GM19324 (cell line): Measurements from ENCODE around the gene RTP5.

ENCODE experiments used
- ATAC-seq: cut with Tn5 transposase; IDR thresholded peaks from one replicate; pipeline ENCODE4 v1.9.1; 2021; ENCODE audit warnings: mild to moderate bottlenecking, moderate library complexity; ENCODE audit not compliant: unreplicated experiment, low FRiP score

RTP5 gene

DNA sequence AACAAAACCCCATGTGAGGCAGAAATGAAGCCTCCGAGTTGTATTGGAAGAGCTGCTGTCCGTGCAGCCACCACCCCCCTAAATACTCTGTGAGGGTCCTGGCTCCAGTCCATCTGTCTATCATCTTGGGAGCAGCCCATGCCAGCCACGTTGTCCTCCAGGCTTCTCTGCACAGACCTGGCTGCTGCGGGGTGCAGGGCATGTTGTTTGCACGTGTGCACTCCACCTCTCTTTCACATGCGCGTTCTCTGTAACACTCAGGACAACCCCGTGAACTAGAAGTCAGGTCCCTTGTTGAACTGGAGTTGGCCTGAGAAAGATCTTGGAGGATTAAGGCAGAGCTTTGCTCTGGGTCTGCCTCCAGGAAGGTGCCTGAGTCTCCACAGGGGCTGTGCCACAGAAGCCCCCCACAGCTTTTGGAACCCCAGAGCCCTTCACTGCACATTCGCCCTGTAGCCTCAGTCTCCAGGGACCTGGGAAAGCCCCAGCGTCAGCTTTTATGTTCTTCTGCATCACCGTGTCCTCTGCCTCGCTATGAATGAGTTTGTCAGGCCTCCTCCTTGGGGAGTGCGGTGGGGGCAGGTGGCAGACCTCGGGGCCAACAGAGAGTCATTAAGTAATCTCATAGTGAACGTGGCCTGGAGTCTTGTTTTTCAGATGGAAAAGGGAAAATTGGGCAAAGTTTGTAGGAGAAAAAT is 16.6 kb downstream of the RTP5 start:
- ATAC-seq: no peak

DNA sequence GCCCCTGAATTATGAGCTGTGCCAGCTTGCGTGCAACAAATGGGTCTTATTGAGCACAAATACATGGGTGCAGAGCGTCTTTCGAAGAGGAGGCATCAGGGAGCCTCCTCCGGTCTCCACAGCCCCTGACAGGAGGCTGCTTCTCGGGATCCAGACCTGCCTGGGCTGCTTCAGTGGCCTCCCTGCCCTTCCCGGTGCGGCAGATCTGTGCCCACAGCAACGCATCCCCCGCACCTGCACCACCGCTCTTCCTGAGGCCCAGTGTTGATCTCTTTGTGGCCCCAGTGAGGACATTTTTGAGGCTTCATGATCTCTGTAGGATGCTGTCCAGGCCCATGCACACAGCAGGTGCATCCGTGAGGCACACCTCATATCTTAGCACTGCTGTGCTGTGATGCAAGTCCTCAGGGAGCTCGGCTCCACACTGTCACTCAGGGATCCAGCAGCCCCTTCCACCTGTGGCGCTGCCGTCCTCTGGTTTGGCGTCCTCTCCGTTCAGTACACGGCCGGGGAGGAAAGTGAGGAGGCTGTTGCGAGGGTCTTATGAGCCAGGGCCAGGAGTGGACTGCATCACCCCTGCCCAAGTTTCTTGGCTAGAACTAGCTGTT is 17.4 kb downstream of the RTP5 start:
- no peak for ATAC-seq

DNA sequence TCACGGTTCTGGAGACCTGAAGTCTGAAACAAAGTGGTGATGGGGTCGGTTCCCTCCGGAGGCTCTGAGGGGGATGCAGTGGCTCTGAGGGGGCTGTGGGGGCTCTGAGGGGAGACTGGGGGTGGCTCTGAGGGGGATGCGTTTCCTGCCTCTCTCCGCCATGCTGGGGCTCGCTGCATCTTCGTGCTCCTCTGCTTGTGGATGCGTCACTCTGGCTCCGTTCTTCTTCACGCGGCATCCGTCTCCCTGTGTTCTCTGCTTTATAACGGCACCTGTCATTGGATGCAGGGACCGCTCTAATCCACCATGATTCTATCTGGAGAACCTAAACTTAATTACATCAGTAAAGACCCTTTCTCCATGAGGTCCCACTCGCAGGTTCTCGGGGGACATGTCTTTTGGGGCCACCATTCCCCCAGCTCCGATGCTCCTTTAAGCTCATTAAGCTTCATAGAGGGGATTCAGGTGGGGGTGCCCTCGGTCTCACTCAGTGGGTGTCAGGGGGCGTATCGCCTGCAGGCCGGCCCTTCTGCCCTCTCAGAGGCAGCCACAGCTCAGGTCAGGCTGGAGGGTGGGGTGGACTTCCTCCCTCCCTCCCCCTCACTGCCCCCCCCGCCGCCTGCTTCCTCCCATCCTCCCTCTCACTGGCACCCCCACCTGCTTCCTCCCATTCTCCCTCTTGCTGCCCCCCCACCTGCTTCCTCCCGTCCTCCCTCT is 18.4 kb downstream of the RTP5 start:
- ATAC-seq: no peak

DNA sequence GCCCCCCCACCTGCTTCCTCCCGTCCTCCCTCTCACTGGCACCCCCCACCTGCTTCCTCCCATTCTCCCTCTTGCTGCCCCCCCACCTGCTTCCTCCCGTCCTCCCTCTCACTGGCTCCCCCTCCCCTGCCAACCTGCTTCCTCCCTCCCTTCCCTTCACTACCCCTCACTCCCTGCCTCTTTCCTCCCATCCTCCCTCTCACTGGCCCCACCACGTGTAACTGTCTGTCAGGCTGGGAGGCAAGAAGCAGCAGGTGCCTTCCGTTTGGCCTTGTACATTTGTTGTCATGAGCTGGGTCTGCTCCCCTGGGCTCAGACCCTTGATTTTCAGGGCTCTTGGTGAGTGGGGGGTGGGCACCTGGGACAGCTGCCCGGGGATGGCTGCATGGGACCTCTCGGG is 19.1 kb downstream of the RTP5 start:
- no peak for ATAC-seq

DNA sequence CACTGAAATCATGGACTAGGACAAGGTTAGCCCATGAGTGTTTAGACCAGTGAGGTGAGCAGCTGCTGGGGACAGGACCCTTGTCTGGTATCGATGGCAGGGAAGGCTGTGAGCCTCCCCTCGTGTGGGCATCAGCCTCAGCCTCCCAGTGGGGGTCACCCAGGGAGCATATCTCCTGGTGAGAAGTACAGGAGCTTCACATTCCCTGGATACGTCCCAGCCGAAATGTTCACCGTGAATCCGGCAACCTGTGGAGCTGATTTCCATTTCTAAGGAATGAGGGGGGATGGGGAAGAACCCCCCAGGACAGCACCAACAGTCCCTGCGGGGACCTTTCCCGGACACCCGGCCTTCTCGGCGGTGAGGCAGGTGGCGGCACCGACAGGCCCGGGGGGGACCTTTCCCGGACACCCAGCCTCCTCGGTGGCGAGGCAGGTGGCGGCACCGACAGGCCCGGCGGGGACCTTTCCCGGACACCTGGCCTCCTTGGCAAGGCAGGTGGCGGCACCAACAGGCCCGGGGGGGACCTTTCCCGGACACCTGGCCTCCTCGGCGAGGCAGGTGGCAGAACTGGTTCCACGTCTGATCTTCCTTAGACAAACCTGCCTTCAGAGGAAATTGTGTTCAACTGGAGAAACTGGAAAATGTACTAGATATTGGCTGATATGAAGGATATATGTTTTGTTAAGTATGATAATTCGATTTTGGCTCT is 21.2 kb downstream of the RTP5 start:
- no peak for ATAC-seq

DNA sequence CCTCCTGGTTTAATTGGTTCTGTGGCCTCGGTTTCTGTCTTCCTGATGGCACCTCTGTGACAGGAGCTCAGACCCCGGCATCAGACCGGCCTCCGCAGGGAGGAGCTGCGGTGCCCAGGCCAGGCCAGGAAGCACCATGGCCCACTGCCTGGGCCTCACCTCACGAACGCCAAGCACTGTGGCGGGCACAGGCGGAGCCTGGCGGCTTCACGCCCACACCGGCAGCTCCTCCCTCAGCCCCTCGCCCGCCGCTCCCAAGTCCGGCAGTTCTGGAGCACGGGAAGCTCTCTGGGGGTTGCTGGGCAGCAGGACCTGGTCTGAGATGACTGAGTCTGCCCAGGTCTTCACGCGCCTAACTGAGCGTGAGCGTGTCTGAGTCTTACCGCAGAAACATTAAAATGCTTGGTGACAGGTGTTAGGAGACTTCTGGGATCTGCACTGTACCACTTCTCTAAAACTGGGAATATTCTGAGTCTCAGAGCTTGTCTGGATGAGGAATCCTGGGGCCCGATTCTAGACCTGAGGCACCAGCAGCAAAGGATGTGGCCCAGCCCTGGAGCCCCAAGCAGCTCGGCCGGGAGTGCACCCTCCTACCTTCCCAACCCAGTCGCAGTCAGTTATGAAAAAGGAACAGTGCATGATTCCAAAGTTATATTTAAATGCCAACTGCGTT is 21.9 kb downstream of the RTP5 start:
- ATAC-seq: no peak

DNA sequence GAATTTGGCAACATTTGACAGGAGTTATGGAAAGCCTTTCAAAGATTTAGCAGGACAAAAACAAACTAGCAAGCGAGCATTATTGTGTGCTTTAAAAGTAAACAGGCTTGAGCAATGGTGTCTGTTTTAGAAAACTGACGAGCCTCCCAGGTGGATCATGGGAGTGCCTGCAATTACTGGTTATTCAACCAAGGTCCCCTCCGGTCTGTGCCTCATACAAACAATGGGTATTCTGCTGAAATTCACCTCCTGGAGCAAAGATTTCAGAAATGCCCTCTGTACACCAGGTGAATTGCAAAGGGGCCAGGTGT is 22.4 kb downstream of the RTP5 start:
- no peak for ATAC-seq

DNA sequence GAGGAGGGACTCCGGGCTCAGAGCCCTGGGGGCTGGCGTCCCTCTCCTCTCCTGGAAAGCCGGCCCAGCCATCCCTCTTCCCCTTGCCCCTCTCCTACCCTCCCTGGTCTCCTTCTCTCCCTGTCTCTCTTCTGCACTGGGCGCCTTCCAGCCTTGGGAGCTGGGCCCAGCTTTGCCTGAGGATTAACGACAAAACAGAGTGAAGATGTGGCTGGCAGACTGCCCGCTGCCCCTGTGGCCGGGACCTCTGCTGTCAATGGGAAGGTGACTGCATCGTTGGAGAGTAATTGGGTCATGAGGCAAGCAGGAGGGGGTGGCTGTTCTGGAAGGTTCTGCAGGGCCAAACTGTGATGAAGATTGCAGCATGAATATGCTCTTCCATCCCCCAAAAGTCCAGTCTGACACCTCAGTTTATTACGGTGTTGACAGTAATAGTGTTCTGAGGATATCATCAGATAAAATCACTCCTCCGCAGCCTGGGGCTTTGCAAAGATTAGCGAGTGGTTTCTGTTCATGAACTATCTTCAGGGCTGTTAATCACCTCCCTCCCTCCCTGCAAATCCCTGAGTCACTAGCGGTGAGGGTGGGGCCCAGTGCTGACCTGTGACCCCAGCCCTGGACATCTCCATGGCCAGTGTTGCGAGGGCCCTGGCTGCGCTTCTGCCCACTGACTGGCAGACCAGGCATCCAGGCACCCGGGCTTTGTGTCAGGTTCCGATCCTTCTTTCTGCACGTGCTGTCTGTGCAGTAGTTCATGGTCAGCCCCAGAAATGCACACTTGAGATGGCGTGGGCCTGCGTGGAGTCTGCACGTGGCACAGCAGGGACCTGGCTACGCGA is 23.0 kb downstream of the RTP5 start:
- ATAC-seq: no peak

DNA sequence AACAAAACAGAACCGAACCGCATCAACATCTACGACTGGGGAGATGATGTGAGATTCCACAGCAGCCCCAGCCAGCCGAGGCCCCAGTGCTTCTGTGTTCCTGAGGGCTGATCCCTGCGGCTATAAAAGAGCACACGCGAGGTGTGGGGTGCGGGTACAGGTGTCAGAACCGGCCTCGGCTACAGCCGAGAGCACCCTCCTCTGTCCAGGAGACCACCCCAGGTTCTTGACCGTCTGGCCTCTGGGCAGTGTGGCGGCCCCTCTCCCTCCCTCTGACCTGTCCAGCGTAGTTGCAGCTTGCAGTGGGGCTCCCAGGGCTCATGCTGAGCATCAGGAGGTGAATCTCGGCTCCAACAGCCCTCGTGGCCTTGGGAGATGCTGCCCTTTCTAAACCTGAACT is 23.7 kb downstream of the RTP5 start:
- ATAC-seq: no peak

DNA sequence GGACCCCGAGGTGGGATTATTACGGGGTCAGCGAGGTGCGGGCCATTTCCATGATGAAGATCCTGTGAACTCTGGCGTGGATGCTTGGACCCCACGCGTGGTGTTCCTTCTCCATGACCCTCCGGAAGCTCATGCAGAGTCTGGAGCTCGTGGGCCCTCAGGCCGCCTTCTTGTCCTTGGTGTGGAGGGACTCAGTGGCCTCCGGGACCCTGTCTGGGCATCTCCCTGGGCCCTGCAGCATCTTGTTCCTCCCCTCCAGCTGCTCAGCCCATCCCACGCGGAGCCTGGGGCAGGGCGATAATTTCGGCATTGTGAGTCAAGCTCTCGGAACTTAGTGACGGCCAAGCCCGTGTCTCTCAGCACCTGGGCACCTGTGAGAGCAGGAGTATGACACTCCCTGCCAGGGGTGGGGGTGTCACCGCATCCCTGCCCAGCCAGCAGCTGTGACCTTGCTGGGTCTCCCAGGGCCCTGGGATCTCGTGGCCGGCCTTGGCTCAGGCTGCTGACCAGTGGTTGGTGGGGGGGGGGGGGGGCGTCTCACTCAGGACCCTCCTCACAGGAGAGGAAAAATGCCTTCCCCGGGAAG is 24.6 kb downstream of the RTP5 start:
- ATAC-seq: no peak

DNA sequence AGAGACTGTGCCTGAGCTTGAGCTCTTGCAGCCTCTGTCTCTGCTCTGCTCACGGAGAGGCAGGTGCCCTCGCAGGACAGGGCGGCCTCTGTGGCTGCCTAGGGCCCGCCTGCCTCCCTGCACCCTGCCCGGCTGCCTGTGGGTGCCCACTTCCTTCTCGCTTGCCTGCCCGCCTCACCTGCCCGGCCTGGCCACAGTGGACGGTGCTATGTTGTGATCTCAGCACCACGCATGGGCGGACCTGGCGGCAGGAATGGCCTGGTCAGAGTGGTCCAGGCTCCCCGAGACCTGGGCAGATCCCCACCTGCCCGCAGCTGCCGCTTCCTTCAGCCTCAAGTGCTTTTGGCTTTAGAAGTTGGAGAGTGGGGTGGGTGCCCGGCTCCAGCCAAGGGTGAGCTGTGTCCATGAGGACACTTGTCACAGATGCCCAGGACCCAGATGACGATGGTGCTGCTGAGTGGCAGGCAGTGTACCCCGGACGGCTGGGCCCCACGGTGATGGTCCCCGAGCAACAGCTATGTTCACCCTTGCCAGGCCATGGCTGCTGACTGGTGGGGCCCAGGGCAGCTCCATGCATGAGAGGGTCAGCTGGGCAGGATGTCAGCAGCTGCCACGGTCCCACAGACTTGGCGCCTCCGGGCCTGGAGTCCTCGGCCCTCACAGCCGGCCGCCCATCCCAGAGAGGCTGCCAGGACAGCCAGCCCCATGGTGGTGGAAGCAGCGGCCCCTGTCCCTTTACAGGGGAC is 25.3 kb downstream of the RTP5 start:
- ATAC-seq: no peak

DNA sequence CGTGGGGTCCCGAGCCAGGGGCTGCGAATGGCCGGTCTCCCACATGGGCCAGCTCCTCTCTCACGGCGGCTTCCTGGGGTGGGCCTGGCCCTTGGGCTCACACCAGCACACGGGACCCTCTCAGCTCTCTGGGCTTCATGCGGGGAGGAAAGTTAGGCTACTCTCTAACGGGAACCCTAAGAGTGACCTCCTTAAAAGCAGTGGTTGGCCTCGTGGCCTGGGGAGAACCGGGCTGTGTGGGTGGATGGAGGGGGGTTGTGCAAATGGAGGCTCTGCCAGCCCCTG is 25.8 kb downstream of the RTP5 start:
- no peak for ATAC-seq

DNA sequence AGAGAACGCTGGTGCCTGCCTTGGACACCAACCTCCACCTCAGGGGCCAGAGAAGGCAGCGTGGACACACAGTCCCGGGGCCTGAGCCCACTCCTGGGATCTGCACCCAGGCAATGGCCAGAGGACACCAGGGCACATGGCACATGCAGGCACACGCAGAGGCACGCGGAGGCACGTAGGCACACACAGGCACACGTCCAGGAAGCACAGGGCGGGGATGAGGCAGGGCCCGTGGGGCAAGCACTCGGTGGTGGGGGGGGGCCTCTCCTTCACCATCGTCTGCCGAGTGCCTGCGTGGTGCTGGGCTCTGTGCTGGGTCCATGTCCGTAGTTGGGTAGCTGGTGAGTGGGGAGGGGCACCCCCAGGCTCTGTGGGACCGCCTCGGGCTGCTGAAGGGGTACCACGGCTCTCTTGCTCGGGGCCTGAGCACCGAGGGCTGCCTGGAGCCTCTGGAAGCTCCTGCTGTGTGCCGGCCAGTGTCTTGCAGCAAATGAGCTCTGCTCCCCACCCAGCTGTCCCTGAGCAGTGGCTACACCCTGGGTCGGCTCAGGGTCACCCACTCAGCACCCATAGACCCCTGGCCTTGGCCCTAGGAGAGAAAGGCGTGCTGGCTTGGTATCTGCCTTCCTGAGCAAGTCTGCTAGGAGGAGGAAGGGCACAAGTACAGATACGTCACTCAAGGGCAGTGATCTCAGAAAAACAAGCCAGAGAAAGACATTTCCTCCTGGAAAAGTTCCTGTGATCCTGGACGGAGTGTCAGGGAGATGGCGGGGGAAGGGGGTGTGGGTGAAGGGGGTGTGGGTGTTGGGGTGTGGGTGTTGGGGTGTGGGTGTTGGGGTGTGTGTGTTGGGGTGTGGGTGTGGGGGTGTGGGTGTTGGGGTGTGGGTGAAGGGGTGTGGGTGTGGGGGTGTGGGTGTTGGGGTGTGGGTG is 26.4 kb downstream of the RTP5 start:
- no peak for ATAC-seq

DNA sequence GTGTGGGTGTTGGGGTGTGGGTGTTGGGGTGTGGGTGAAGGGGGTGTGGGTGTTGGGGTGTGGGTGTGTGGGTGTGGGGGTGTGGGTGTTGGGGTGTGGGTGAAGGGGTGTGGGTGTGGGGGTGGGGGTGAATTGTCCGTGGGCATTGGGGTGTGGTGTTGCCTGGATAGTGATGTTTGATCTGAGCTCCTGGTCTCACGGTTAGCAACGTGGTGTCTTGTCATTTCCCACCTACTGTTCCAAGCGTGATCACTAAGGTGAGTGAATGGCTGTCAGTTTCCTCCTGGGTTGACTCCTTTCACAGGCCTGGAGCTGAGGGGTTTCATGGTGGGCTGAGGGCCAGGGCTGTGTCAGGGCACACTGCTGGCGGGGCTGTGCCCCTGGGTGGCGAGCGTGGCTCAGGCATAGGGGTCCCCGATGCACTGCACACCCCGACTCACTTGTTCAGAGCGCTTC is 27.2 kb downstream of the RTP5 start:
- no peak for ATAC-seq

DNA sequence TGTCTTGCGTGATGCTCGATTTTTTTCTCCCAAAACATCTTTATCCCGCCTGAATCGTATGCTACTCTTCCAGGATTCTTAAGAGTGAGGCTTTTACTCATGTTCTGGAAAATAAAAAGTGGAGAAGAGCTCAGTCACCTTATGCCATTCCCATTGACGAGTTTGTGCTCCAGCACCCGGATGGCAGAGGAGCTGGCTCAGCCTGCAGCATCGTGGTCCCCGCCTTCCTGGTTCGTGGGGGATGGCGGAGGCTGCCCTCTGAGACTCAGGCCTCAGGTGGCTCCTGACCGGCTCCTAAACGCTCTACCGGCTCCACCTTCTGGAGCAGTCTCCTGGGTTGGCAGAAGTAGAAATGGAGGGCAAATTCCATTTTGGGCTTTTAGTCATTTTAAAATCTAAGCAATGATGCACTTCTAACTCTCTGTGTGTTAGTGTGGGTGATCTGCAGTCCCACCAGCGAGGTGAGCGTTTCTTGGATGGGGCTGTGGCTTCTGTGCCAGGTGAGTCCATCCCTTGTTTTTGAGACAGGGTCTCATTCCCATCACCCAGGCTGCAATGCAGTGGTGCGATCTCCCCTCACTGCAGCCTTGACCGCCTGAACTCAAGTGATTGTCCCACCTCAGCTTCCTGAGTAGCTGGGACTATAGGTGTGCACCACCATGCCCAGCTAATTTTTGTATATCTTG is 27.8 kb downstream of the RTP5 start:
- no peak for ATAC-seq

DNA sequence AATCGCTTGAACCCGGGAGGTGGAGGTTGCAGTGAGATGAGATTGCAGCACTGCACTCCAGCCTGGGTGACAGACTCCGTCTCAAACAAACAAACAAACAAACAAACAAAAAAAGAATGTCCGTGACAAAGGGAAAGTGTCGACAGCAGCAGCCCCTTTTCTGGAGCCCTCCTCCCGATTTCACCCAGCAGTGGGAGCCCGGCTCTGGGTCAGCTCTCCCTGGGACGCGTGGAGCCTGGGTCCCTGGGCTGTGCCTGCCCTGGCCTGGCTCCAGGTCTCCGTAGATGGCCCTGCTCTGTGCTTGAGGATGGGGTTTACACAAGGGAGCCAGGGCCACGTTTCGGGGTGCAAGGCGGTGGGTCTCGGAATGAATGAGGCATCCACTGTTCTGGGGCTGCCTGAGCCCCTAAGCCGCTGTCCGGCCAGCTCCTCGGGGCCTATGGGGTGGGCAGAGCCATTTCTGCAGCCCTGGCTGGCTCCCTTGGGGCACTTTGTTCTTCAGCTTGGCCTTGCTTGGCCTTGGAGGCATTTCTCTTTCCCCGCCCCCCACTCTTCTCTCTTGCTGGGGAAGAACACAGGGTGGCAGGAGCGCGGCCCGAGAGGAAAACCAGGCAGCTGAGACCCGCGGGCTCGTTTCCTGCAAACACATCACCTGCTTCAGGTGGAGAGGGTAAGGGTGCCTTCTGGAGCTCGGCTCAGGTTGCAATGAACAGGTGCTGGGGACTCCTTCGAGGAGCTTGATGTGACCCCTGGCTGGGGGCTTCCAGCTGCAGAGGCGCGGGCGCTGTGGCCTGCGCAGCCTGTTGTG is 29.1 kb downstream of the RTP5 start:
- ATAC-seq: no peak
